Mesenchymal stem cell (in vitro differentiated cells and primary cell): ENCODE measurements around the gene COL9A1.

Source experiments
- DNase-seq: peaks from one replicate; pipeline ENCODE4 v3.0.0-alpha.2; 2013
- H2AFZ ChIP-seq: one replicate; pipeline ENCODE4 v1.6.1; 2013; ENCODE audit warnings: low read depth, mild to moderate bottlenecking, control low read depth, inconsistent platforms, low read length, moderate library complexity
- H2AK5ac ChIP-seq: 2 replicates; pipeline ENCODE4 v1.6.1; 2013; ENCODE audit warnings: low read length, moderate library complexity, mild to moderate bottlenecking, inconsistent platforms; ENCODE audit not compliant: severe bottlenecking
- H2BK120ac ChIP-seq: one replicate; pipeline ENCODE4 v1.6.1; 2013; ENCODE audit warnings: low read depth, mild to moderate bottlenecking, inconsistent platforms, low read length, moderate library complexity
- H2BK12ac ChIP-seq, 2 experiments: one replicate each; pipeline ENCODE4 v1.6.1; 2013; ENCODE audit warnings: inconsistent platforms in 2 of 2, low read length in 2 of 2, mild to moderate bottlenecking in 2 of 2, moderate library complexity in 2 of 2, control low read depth in 1 of 2
- H2BK15ac ChIP-seq: one replicate; pipeline ENCODE4 v1.6.1; 2013; ENCODE audit warnings: mild to moderate bottlenecking, low read depth, inconsistent platforms; ENCODE audit not compliant: poor library complexity, severe bottlenecking
- H2BK5ac ChIP-seq: 2 replicates; pipeline ENCODE4 v1.6.1; 2013; ENCODE audit warnings: low read depth, mild to moderate bottlenecking, low read length, control low read depth, inconsistent platforms; ENCODE audit not compliant: poor library complexity, severe bottlenecking
- H3K14ac ChIP-seq, 2 experiments: one replicate each; pipeline ENCODE4 v1.6.1; 2013; ENCODE audit warnings: inconsistent platforms in 2 of 2, low read length in 2 of 2, control low read depth in 1 of 2, mild to moderate bottlenecking in 1 of 2, moderate library complexity in 1 of 2
- H3K18ac ChIP-seq, 2 experiments: one replicate each; pipeline ENCODE4 v1.6.1; 2013; ENCODE audit warnings: inconsistent platforms in 2 of 2, low read length in 2 of 2, control low read depth in 1 of 2, low read depth in 1 of 2, mild to moderate bottlenecking in 1 of 2
- H3K23ac ChIP-seq, 2 experiments: one replicate each; pipeline ENCODE4 v1.6.1; 2013; ENCODE audit warnings: inconsistent platforms in 2 of 2, low read length in 2 of 2, mild to moderate bottlenecking in 2 of 2, moderate library complexity in 2 of 2, control low read depth in 1 of 2
- H3K27ac ChIP-seq: 2 replicates; pipeline ENCODE4 v1.5.1; 2013; ENCODE audit warnings: mild to moderate bottlenecking, moderate library complexity, low read length, control low read depth, inconsistent platforms; ENCODE audit not compliant: poor library complexity, severe bottlenecking
- H3K27me3 ChIP-seq, 2 experiments: 2 replicates each; pipeline versions ENCODE4 v1.6.1 to v1.7.0; 2013; ENCODE audit warnings: low read length in 2 of 2, mild to moderate bottlenecking in 2 of 2, moderate library complexity in 2 of 2, control low read depth in 1 of 2, inconsistent platforms in 1 of 2; ENCODE audit not compliant: control insufficient read depth in 1 of 2, insufficient read depth in 1 of 2
- H3K36me3 ChIP-seq, 2 experiments: 2 replicates each; pipeline versions ENCODE4 v1.6.1 to v1.7.0; 2013; ENCODE audit warnings: low read length in 2 of 2, control low read depth in 1 of 2, inconsistent platforms in 1 of 2, low read depth in 1 of 2, mild to moderate bottlenecking in 1 of 2; ENCODE audit not compliant: insufficient read depth in 2 of 2, control insufficient read depth in 1 of 2
- H3K4ac ChIP-seq, 2 experiments: one replicate each; pipeline ENCODE4 v1.6.1; 2013; ENCODE audit warnings: inconsistent platforms in 2 of 2, low read length in 2 of 2, mild to moderate bottlenecking in 2 of 2, moderate library complexity in 2 of 2, control low read depth in 1 of 2, low read depth in 1 of 2
- H3K4me1 ChIP-seq: 2 replicates; pipeline ENCODE4 v1.6.1; 2013; ENCODE audit warnings: low read depth, low read length, control low read depth; ENCODE audit not compliant: control insufficient read depth, insufficient read depth
- H3K4me2 ChIP-seq: 2 replicates; pipeline ENCODE4 v1.6.1; 2013; ENCODE audit warnings: low read length, mild to moderate bottlenecking, inconsistent platforms; ENCODE audit not compliant: poor library complexity, severe bottlenecking
- H3K4me3 ChIP-seq, 2 experiments: 2 replicates each; pipeline versions ENCODE4 v1.5.1 to v1.7.0; 2013; ENCODE audit warnings: low read length in 2 of 2, mild to moderate bottlenecking in 2 of 2, control low read depth in 1 of 2, low read depth in 1 of 2; ENCODE audit not compliant: insufficient read depth in 1 of 2
- H3K79me1 ChIP-seq: replicated peaks from 2 replicates; pipeline ENCODE4 v1.6.1; 2013; ENCODE audit warnings: mild to moderate bottlenecking, control low read depth, low read length, inconsistent platforms; ENCODE audit not compliant: poor library complexity, severe bottlenecking
- H3K9ac ChIP-seq: 2 replicates; pipeline ENCODE4 v1.7.0; 2013; ENCODE audit warnings: mild to moderate bottlenecking, low read length, moderate library complexity
- H3K9me3 ChIP-seq: 2 replicates; pipeline ENCODE4 v1.7.0; 2013; ENCODE audit warnings: mild to moderate bottlenecking, low read length; ENCODE audit not compliant: control insufficient read depth
- H4K8ac ChIP-seq: one replicate; pipeline ENCODE4 v1.6.1; 2013; ENCODE audit warnings: inconsistent platforms, mild to moderate bottlenecking, low read length, moderate library complexity
- H4K91ac ChIP-seq: one replicate; pipeline ENCODE4 v1.6.1; 2013; ENCODE audit warnings: mild to moderate bottlenecking, low read length, inconsistent platforms
- WGBS: methylation state at CpG from one replicate; pipeline ENCODE4 v1.1.7; 2013; ENCODE audit warnings: mixed read lengths; 5-methylcytosine and 5-hydroxymethylcytosine counted together

The COL9A1 gene

DNA sequence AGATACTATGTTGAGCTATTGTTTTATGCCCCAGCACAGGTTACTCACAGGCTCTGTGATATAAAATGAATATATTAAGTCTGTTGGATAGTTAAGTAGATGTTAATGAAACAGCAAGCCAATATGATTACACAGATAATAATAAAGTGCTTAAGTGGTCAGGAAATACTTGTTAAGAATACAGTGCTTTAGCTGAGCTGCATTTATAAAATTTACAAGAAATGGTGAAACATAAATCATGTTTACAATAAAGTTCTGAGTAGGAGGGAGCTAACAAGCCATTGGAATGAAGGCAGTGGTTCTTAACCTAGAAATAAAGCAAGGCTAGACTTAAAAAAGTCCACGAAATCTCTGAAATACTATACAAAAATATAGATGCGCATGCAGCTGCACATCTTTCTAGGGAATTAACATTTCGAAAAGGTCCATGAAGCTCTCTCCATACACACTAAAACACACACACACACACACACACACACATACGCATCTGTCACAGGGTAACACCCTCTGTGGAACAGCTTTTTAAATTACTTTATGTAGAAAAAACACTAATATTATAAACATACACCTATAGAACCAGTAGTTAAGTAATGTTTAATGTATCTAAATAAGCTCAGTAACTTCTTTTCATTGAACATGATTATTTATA, 87.3 kb downstream of the COL9A1 start:
- no peak overlapping the region for H2BK12ac ChIP-seq
- no peak overlapping the region for H3K18ac ChIP-seq
- H2AFZ ChIP-seq, result no peak overlapping the region
- no peak overlapping the region for H4K91ac ChIP-seq
- no peak overlapping the region for H3K14ac ChIP-seq
- H3K23ac ChIP-seq, result no peak overlapping the region
- no peak overlapping the region for H3K27ac ChIP-seq
- no peak for DNase-seq
- no peak overlapping the region for H4K8ac ChIP-seq
- H3K27me3 ChIP-seq, result peaks cover 19 to 21% of the 10 kb centered on the region in 2 experiments
- no peak overlapping the region for H3K4me3 ChIP-seq
- H3K4me1 ChIP-seq, result no peaks in the 10 kb centered on the region
- no peak overlapping the region for H2BK120ac ChIP-seq
- H3K4ac ChIP-seq, result no peak overlapping the region
- 92% methylated on average over 3 of the region's 4 CpGs for WGBS
- H2AK5ac ChIP-seq, result no peak overlapping the region
- no peak overlapping the region for H2BK5ac ChIP-seq
- no peaks in the 10 kb centered on the region for H3K36me3 ChIP-seq
- H3K79me1 ChIP-seq, result no peaks in the 10 kb centered on the region
- no peak overlapping the region for H3K4me2 ChIP-seq
- no peak overlapping the region for H2BK15ac ChIP-seq
- no peaks in the 10 kb centered on the region for H3K9me3 ChIP-seq
- H3K9ac ChIP-seq, result no peak overlapping the region

DNA sequence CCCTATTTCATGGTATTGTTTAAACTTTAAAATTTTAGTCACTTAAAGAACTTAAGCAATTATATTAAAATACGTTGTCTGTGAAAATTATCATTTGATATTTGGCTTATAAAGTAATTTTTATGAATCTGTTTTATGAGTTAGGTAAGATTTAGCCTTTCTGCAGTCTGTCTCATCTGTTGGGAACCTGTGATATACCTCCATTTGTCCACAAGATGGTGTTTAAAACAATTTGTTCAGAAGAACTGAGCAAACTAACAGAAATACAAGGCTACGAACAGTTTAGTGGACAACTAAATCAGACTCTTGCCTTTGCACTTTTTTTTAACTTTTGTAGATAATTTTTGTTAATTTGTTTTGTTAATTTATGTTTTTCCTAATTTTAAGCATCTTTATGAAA, 92.4 kb downstream of the COL9A1 start:
- no peak overlapping the region for H3K23ac ChIP-seq
- H3K4me1 ChIP-seq, result no peaks in the 10 kb centered on the region
- H2AFZ ChIP-seq, result no peak overlapping the region
- DNase-seq, result peak; percentile 10
- H4K91ac ChIP-seq, result no peak overlapping the region
- H3K27me3 ChIP-seq, result peaks cover 0 to 9% of the 10 kb centered on the region in 2 experiments
- no peak overlapping the region for H2BK120ac ChIP-seq
- H4K8ac ChIP-seq, result no peak overlapping the region
- H2BK12ac ChIP-seq, result no peak overlapping the region
- no peak overlapping the region for H3K18ac ChIP-seq
- no peaks in the 10 kb centered on the region for H3K9me3 ChIP-seq
- no peak overlapping the region for H3K4me2 ChIP-seq
- no peak overlapping the region for H2AK5ac ChIP-seq
- H2BK5ac ChIP-seq, result no peak overlapping the region
- no peak overlapping the region for H3K27ac ChIP-seq
- H3K9ac ChIP-seq, result no peak overlapping the region
- H3K4ac ChIP-seq, result no peak overlapping the region
- no peak overlapping the region for H3K4me3 ChIP-seq
- H3K79me1 ChIP-seq, result no peaks in the 10 kb centered on the region
- no peak overlapping the region for H3K14ac ChIP-seq
- 83% methylated on average over 1 of the region's 2 CpGs for WGBS
- H2BK15ac ChIP-seq, result no peak overlapping the region
- H3K36me3 ChIP-seq, result no peaks in the 10 kb centered on the region

DNA sequence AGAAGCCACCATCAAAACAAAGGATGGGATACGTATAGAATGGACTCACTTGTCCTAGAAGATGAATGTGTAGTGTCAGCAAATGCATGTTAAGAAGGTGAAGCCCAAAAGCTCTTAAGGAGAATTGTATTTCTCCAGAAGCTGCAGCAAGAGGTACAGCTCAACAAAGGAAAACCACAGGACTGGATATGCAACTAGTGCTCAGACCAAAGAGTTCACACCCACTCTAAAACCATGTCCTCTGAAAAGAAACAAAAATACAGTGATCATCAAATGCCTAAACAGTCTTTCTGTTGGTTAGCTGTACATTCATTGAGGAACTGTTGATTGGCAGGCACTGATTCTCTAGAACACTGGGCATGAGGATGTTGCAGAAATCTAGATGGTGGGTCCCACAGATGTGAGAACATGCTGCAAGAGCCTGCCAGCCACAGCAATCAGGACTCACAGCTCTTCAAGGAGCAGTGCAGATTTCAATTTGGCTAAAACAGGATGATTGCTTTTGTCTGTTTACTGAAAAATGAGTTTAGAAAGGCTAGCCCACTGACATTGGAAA, 94.6 kb downstream of the COL9A1 start:
- Histone ChIP-seq H3K9me3 (no peaks in the 10 kb centered on the region), H3K4me3 (no peak overlapping the region), H3K18ac (no peak overlapping the region), H2BK12ac (no peak overlapping the region), H4K91ac (no peak overlapping the region), H3K9ac (no peak overlapping the region), H3K23ac (no peak overlapping the region), H3K27ac (no peak overlapping the region), H3K36me3 (no peaks in the 10 kb centered on the region), H2AK5ac (no peak overlapping the region), H2AFZ (no peak overlapping the region), H3K4me1 (no peaks in the 10 kb centered on the region), H3K14ac (no peak overlapping the region), H3K4ac (no peak overlapping the region), H2BK15ac (no peak overlapping the region), H3K79me1 (no peaks in the 10 kb centered on the region), H3K4me2 (no peak overlapping the region), H3K27me3 (peaks cover 0 to 6% of the 10 kb centered on the region in 2 experiments), H4K8ac (no peak overlapping the region), H2BK5ac (no peak overlapping the region), H2BK120ac (no peak overlapping the region)
- no peak for DNase-seq
- no CpG with 5 or more reads among the region's 1 CpG for WGBS

DNA sequence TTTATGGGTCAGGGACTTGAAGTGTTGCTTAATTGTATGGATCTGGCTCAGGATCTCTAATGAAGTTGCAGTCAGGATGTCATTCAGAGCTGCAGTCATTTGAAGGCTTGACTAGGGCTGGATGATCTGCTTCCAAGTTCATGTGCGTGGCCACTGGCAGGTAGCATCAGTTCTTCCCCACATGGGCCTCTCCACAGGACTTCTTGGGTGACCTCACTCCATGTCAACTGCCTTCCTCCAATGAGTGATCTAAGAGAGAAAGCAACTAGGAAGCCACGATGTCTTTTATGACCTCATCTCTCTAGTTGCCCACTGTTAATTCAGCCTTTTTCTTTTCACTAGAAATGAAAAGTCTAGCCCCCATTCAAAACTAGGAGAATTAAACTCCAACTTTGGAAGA, 104.1 kb downstream of the COL9A1 start:
- WGBS, result 94% methylated on average over 2 of the region's 2 CpGs

More for the DNA sequence above, 104.1 kb downstream of the COL9A1 start:
- Histone ChIP-seq H3K36me3 (no peaks in the 10 kb centered on the region), H3K79me1 (no peaks in the 10 kb centered on the region), H3K18ac (no peak overlapping the region), H3K14ac (no peak overlapping the region), H3K4ac (no peak overlapping the region), H3K4me3 (no peak overlapping the region), H2BK5ac (no peak overlapping the region), H3K27me3 (peaks cover 4 to 30% of the 10 kb centered on the region in 2 experiments), H2AK5ac (no peak overlapping the region), H3K27ac (no peak overlapping the region), H4K91ac (no peak overlapping the region), H3K9ac (no peak overlapping the region), H3K9me3 (no peaks in the 10 kb centered on the region), H3K4me2 (no peak overlapping the region), H4K8ac (no peak overlapping the region), H3K4me1 (no peaks in the 10 kb centered on the region), H2AFZ (no peak overlapping the region), H2BK12ac (no peak overlapping the region), H2BK120ac (no peak overlapping the region), H2BK15ac (no peak overlapping the region), H3K23ac (no peak overlapping the region)
- no peak for DNase-seq
